Left ventricle myocardium superior (tissue), 1 donor: ENCODE data around the gene PGAM2. TPM values are rescaled to one million over a fixed set of nuclear protein-coding genes. Genes with fewer than 3 reads are reported as not detected.
A peak's percentile ranks its signal among the peaks of the same experiment; 100 is the strongest.
"Not testable (repeated sequence)": the region's sequence is repeated elsewhere in the genome, so short reads cannot be mapped to it uniquely, and the experiment has no call there.

Experiments
- ATAC-seq: fragments of 200-7000 bp; cut with Tn5 transposase; one replicate; pipeline ENCODE4 v1.9.1; 2020; ENCODE audit warnings: mild to moderate bottlenecking, moderate library complexity
- DNase-seq: peaks from one replicate; pipeline ENCODE4 v3.0.0-alpha.2; 2020
- intact Hi-C: fragments of 100-400 bp; cut with micrococcal nuclease; formaldehyde crosslinking; loops from one replicate; pipeline ENCODE4 v1.11.0; 2022
- total RNA-seq: library from RNA; stranded (reverse); fragmentation: NEBNext Ultra II Directional; extraction: Animal tissue kit (Norgen Biotek cat#: 25700); gene quantifications from one replicate; pipeline ENCODE4 v1.2.1, GENCODE V29; 2021
- donor health status: DM: no; HTN: yes; CAD: no; lungs with severe emphysema.

The PGAM2 gene
- total RNA-seq, 1 donor from 2014 or later, result 967 TPM

DNA sequence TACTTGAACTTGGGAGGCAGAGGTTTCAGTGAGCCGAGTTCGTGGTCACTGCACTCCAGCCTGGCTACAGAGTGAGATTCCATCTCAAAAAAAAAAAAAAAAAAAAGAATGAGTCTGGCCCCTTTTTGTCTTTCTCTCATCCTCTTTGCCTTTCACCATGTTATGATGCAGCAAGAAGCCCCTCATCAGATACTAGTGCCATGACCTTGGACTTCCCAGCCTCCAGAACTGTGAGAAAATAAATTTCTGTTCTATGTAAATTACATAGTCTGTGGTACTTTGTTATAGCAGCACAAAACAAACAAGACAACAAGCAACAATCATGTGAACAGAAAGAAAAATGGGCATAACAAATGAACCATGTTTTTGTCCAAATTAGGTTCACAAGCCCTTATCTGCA lies 23.1 kb downstream of the PGAM2 start:
- intact Hi-C loops, result no loop called here
- no peak for DNase-seq
- ATAC-seq, result no peak

GRCh38 chr7:44040493-44040891 lies 24.9 kb downstream of the PGAM2 start:
- peak; percentile 57 for DNase-seq
- intact Hi-C loops, result not testable (repeated sequence)
- ATAC-seq, result peak; percentile 36

GRCh38 chr7:44039800-44040492 lies 25.4 kb downstream of the PGAM2 start:
- intact Hi-C loops, DNase-seq, ATAC-seq: not testable (repeated sequence)

- intact Hi-C loops, result not testable (repeated sequence)
- DNase-seq, result peak; percentile 97
- ATAC-seq, result peak; percentile 93
Measured at GRCh38 chr7:44038961-44039558, 26.3 kb downstream of the PGAM2 start.

GRCh38 chr7:44038553-44038952 lies 26.8 kb downstream of the PGAM2 start:
- DNase-seq, ATAC-seq, intact Hi-C loops: not testable (repeated sequence)

- ATAC-seq, DNase-seq, intact Hi-C loops: not testable (repeated sequence)
Measured at GRCh38 chr7:44037951-44038350, 27.4 kb downstream of the PGAM2 start.

DNA sequence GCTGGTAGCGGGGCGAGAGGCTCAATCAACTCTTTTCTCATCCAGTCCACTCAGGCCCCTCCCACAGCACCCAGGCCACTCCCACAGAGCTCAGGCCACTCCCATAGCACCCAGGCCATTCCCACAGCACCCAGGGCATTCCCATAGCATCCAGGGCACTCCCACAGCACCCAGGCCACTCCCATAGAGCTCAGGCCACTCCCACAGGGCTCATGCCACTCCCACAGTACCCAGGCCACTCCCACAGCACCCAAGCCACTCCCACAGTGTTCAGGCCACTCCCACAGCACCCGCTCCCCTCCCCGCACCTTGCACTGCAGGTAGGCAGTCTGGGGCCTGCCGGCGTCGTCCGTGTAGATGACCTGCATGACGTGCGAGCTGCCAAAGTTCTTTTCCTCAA lies 29.0 kb downstream of the PGAM2 start:
- intact Hi-C loops, ATAC-seq, DNase-seq: not testable (repeated sequence)

DNA sequence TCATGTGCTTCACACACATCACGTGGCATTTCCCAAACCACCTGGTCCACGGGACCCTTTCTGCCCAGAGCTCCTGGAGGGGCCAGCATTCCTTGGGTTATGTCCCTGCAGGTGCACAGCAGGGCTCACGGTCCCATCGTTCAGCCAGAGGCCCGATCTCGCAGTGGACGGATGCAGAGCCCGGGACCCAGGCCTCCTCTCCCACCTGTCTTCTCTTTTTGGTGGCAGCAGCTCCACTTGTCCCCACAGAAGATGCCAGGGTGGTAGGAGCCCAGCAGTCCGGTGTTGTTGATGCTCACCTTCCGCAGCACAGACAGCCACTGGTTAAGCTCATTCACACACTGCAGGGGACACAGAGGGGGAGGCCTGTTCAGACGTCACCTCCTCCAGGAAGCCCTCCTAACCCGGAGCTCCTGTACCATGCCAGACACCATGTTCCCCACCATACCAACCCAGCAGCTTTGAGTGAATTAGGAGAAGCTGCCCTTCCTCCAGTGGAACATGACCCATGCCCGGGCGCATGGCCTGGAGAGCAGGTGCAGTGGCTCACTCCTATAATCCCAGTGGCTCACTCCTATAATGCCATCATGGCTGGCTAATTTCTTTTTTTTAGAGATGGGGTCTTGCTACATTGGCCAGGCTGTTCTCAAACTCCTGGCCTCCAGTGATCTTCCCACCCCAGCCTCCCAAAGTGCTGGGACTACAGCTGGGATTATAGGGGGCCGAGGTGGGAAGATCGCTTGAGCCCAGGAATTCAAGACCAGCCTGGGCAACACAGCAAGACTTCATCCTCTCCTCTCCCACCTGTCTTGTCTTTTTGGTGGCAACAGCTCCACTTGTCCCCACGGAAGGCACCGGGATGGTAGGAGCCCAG lies 31.2 kb downstream of the PGAM2 start:
- intact Hi-C loops, ATAC-seq, DNase-seq: not testable (repeated sequence)

DNA sequence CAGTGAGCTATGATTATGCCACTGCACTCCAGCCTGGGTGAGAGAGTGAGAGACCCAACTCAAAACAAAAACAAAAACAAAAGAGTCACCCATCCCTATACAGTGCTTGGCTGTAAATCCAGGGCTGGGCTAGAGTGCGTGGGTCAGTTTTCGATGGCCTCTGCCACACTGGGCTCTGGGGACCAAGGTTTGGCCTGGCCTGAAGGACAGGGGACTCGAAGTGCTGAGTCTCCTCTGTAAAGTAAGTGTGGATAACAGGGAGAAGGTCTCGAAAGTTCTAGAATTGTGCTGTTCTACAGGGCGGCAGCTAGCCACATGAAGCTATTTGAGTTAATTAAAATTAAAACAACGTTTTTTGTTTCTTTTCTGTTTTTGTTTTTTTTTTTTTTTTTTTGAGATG lies 33.3 kb downstream of the PGAM2 start:
- ATAC-seq, DNase-seq, intact Hi-C loops: not testable (repeated sequence)

- intact Hi-C loops, ATAC-seq, DNase-seq: not testable (repeated sequence)
Measured at GRCh38 chr7:44031319-44031718, 34.0 kb downstream of the PGAM2 start.

GRCh38 chr7:44030029-44030428 lies 35.3 kb downstream of the PGAM2 start:
- ATAC-seq, intact Hi-C loops, DNase-seq: not testable (repeated sequence)

DNA sequence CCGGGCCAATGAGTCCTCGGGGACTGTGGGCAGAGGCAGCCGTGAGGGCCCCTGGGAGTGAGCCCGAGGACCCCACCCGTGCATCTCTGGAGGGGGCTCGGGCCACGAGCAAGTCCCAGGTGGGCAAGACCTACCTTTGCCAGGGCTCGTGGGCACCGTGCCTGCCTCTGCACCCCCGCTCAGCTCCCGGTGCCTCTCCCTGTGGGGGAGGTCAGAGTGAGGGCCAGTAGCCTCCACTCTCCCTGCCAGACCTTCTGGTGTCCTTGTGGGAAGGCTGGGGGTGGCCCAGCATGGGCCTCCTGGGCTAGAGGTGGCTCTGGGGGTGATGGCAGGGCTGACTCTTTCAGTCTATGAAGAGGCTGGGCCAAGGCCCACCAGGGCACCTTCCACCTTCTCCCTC lies 35.9 kb downstream of the PGAM2 start:
- DNase-seq, ATAC-seq, intact Hi-C loops: not testable (repeated sequence)

DNA sequence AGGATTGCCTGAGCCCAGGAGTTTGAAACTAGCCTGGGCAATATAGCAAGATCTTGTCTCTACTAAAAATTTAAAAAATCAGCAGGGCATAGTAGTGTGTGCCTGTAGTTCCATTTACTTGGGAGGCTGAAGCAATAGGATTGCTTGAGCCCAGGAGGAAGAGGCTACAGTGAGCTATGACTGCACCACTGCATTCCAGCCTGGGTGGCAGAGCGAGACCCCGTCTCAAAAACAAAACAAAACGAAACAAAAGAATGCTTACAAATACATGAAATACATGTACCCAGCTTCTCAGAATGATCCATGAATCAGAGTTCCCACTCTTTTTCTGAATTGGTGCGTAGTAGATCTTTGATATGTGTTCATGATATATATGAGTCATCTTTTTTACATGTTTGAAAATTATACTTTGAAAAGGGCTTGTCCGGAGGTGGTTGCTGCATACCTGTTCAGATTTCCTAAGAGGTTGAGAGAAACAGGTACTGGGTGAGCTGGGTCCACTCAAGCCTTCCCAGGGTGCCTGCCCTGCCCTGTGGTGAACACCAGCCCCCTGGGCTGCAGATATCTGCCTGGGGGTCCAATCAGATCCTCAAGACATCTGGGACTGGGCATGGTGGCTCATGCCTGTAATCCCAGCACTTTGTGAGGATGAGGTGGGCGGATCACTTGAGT lies 42.4 kb downstream of the PGAM2 start:
- intact Hi-C loops, ATAC-seq: not testable (repeated sequence)

DNA sequence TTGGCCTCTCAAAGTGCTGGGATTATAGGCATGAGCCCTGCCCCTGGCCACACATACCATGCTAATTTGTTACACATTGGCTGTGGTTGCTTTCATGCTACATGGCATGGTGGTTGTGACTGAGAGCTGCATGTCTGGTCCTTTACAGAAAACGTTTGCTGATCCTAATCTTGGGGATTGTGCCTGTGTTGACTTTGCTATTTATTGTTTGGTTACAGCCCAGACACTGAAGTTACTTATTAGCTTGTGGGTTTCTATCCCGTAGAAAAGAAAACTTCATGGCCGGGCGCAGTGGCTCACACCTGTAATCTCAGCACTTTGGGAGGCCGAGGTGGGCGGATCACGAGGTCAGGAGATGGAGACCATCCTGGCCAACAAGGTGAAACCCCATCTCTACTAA lies 43.3 kb downstream of the PGAM2 start:
- intact Hi-C loops, DNase-seq, ATAC-seq: not testable (repeated sequence)

More for the DNA sequence above, 42.4 kb downstream of the PGAM2 start:
- not testable (repeated sequence) for DNase-seq

DNA sequence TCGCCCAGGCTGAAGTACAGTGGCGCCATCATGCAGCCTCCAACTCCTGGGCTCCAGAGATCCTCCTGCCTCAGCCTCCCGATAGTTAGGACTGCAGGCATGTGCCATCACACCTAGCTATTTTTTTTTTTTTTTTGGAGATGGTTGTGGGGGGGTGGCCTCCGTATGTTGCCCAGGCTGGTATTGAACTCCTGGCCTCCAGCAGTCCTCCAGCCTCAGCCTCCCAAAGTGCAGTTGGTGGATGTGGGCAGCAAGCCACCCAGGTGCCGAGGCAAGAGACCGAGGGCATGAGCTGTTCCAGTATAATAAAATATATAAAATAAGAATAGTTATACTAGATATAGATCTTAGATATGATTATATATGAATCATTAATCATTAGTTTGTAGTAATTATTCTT lies 45.5 kb downstream of the PGAM2 start:
- DNase-seq, ATAC-seq, intact Hi-C loops: not testable (repeated sequence)

GRCh38 chr7:44018857-44019807 lies 46.2 kb downstream of the PGAM2 start:
- intact Hi-C loops, result not testable (repeated sequence)
- ATAC-seq (peak; percentile 98), DNase-seq (peak; percentile 100)

GRCh38 chr7:44015090-44015489 lies 50.3 kb downstream of the PGAM2 start:
- DNase-seq, ATAC-seq, intact Hi-C loops: not testable (repeated sequence)
